GM21786 (cell line): Measurements from ENCODE around the gene UNG.
"Not testable (repeated sequence)": the region's sequence is repeated elsewhere in the genome, so short reads cannot be mapped to it uniquely, and the experiment has no call there.

Experiments used
- ATAC-seq: cut with Tn5 transposase; IDR thresholded peaks from one replicate; pipeline ENCODE4 v1.9.1; 2021; ENCODE audit not compliant: unreplicated experiment

Gene UNG

GRCh38 chr12:109120557-109120956, 23.2 kb downstream of the UNG start:
- ATAC-seq = no peak

GRCh38 chr12:109121346-109121880, 24.0 kb downstream of the UNG start:
- ATAC-seq = no peak

GRCh38 chr12:109124878-109125648, 27.7 kb downstream of the UNG start:
- ATAC-seq = no peak

GRCh38 chr12:109125791-109126190, 28.4 kb downstream of the UNG start:
- no peak for ATAC-seq

GRCh38 chr12:109126784-109127183, 29.4 kb downstream of the UNG start:
- no peak for ATAC-seq

- no peak for ATAC-seq
Observed at GRCh38 chr12:109127533-109128242, 30.3 kb downstream of the UNG start.

GRCh38 chr12:109130297-109131153, 33.1 kb downstream of the UNG start:
- ATAC-seq = no peak

GRCh38 chr12:109131154-109132050, 34.0 kb downstream of the UNG start:
- ATAC-seq = no peak

GRCh38 chr12:109134186-109134917, 37.0 kb downstream of the UNG start:
- no peak for ATAC-seq

GRCh38 chr12:109137055-109137454, 39.7 kb downstream of the UNG start:
- ATAC-seq = no peak

- ATAC-seq = no peak
Observed at GRCh38 chr12:109139360-109139759, 42.0 kb downstream of the UNG start.

- ATAC-seq = no peak
Observed at GRCh38 chr12:109139791-109140190, 42.4 kb downstream of the UNG start.

GRCh38 chr12:109140560-109140959, 43.2 kb downstream of the UNG start:
- no peak for ATAC-seq

- ATAC-seq = no peak
Observed at GRCh38 chr12:109144224-109144623, 46.8 kb downstream of the UNG start.

- not testable (repeated sequence) for ATAC-seq
Observed at GRCh38 chr12:109147126-109147525, 49.7 kb downstream of the UNG start.

GRCh38 chr12:109147954-109148353, 50.6 kb downstream of the UNG start:
- no peak for ATAC-seq

- ATAC-seq = no peak
Observed at GRCh38 chr12:109150124-109150640, 52.8 kb downstream of the UNG start.

- ATAC-seq = no peak
Observed at GRCh38 chr12:109151457-109151856, 54.1 kb downstream of the UNG start.

GRCh38 chr12:109153821-109154441, 56.5 kb downstream of the UNG start:
- ATAC-seq = no peak
